Epithelial cell of proximal tubule (primary cell): ENCODE measurements around the gene PDE2A. TPM values are rescaled to one million over a fixed set of nuclear protein-coding genes. Genes with fewer than 3 reads are reported as not detected.
A peak's percentile ranks its signal among the peaks of the same experiment; 100 is the strongest.

Source experiments
- DNase-seq: peaks from one replicate; pipeline ENCODE4 v3.0.0-alpha.2; 2011; ENCODE audit warnings: low read depth
- H3K4me3 ChIP-seq: 2 replicates; pipeline ENCODE4 v1.5.1; 2011; ENCODE audit warnings: low read depth, mild to moderate bottlenecking, low read length
- CTCF ChIP-seq: conservative IDR thresholded peaks from 2 replicates; pipeline ENCODE4 v1.5.1; 2012; ENCODE audit warnings: low read depth, mild to moderate bottlenecking, low read length
- total RNA-seq: library from RNA; depleted of rRNA; stranded (reverse); fragments of >200 nt; gene quantifications from 2 replicates; pipeline ENCODE4 v1.2.3, GENCODE V29; 2015

The PDE2A gene
- total RNA-seq, 1 donor from 2014 or later: 0.69 TPM

- no peak overlapping the region for H3K4me3 ChIP-seq
- no peak for TF ChIP-seq CTCF
- no peak for DNase-seq
These were observed 78.9 kb downstream of the PDE2A start for GRCh38 chr11:72595292-72595684.

DNA sequence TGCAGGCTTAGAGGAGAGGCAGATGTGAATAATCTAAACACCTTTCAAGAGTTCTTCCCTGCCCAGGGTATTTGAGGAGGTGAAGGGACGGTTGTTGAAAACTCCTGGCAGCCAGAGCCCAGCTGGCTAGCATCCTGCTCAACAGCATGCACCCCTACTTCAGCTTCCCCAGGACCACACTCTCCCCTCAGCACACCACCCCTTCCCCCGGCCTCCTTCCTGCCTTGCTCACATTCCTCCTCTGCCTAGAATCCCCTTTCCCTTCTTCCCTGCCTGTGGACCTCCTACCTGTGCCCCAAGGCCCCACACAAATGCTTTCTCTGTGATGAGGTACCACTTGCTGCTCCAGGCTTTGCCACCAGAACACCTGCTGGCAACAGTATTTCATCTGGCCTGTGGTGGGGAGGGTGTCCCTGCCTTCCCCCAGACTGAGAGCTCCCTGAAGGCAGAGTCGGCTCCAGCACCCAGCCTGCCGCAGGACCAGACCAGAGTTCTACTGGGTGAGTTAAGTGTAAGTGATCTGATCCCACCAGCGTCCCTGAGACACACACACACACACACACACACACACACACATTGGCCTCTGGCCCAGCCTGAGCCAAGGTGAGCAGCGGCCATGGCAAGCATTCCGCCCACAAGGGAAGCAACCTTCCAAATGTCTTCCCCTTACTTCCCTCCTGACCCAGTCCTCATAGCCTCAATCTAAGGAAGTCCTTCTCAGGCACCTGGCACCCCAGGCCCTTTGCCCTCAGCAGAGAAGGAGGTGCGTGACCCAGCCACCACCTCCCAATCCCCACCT lies 79.5 kb downstream of the PDE2A start:
- TF ChIP-seq CTCF: no peak

GRCh38 chr11:72592698-72593495 lies 81.3 kb downstream of the PDE2A start:
- H3K4me3 ChIP-seq: no peak overlapping the region
- no peak for TF ChIP-seq CTCF
- no peak for DNase-seq

More for the DNA sequence above, 79.5 kb downstream of the PDE2A start:
- H3K4me3 ChIP-seq: no peak overlapping the region
- no peak for DNase-seq

- no peak for DNase-seq
- TF ChIP-seq CTCF: no peak
- no peak overlapping the region for H3K4me3 ChIP-seq
These were observed 82.3 kb downstream of the PDE2A start for GRCh38 chr11:72591785-72592502.

- no peak for TF ChIP-seq CTCF
- no peak for DNase-seq
- no peak overlapping the region for H3K4me3 ChIP-seq
These were observed 83.2 kb downstream of the PDE2A start for GRCh38 chr11:72591023-72591422.

- peak; percentile 64 for TF ChIP-seq CTCF
- H3K4me3 ChIP-seq: peak overlapping the region; percentile 35
- DNase-seq: no peak
These were observed 84.1 kb downstream of the PDE2A start for GRCh38 chr11:72589802-72590761.
